ENCODE data around the gene SPZ1. TPM values are rescaled to one million over a fixed set of nuclear protein-coding genes. Genes with fewer than 3 reads are reported as not detected.
"Not testable (repeated sequence)": the region's sequence is repeated elsewhere in the genome, so short reads cannot be mapped to it uniquely, and the experiment has no call there.

Gene SPZ1
- total RNA-seq, 2 donors from 2014 or later = not detected

GRCh38 chr5:80291761-80292160 lies 28.0 kb upstream of the SPZ1 start:
- TF ChIP-seq, protein P1, sequence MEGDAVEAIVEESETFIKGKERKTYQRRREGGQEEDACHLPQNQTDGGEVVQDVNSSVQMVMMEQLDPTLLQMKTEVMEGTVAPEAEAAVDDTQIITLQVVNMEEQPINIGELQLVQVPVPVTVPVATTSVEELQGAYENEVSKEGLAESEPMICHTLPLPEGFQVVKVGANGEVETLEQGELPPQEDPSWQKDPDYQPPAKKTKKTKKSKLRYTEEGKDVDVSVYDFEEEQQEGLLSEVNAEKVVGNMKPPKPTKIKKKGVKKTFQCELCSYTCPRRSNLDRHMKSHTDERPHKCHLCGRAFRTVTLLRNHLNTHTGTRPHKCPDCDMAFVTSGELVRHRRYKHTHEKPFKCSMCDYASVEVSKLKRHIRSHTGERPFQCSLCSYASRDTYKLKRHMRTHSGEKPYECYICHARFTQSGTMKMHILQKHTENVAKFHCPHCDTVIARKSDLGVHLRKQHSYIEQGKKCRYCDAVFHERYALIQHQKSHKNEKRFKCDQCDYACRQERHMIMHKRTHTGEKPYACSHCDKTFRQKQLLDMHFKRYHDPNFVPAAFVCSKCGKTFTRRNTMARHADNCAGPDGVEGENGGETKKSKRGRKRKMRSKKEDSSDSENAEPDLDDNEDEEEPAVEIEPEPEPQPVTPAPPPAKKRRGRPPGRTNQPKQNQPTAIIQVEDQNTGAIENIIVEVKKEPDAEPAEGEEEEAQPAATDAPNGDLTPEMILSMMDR (IDR thresholded peaks at IDR 0.05) = no peak
- Histone ChIP-seq H3K27me3 (no peaks in the 10 kb centered on the region), H3K4me3 (no peak overlapping the region), H3K27ac (no peak overlapping the region), H3K9ac (ENCODE audit: low read depth in 2 of 2, low read length in 2 of 2) (no peak overlapping the region), H3K36me3 (no peaks in the 10 kb centered on the region), H3K9me3 (no peaks in the 10 kb centered on the region), H3K4me1 (no peaks in the 10 kb centered on the region)
- DNase-seq = no peak
- intact Hi-C loops (cut with DNase I) = no loop called here

DNA sequence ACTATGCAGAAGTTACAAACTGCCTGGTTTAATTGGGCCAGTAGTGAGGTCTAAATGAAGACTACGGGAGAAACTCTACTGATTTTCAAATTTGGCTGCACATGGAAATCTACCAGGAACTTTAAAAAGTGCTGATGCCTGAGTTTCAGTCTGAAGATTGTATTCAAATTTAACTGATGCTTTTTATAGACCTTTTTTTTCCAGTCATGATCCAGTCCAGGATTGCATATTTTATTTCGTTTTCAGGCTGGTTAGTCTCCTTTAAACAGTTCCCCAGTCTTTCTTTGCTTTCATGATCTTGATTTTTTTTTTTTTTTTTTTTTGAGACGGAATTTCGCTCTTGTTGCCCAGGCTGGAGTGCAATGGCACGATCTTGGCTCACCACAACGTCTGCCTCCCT lies 23.7 kb upstream of the SPZ1 start:
- intact Hi-C loops (cut with DNase I) = no loop called here
- H3K27ac ChIP-seq = no peak overlapping the region

DNA sequence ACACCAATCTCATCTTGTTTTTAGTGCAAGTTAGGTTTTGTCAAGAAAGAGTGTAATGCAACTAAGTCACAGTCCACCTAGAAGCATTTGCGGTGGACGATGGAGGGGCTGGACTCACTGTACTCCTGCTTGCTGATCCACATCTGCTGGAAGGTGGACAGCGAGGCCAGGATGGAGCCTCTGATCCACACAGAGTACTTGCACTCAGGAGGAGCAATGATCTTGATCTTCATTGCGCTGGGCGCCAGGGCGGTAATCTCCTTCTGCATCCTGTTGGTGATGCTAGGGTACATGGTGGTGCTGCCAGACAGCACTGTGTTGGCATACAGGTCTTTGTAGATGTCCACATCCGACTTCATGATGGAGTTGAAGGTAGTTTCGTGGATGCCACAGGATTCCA lies 20.2 kb upstream of the SPZ1 start:
- DNase-seq = no peak
- Histone ChIP-seq H3K36me3 (no peaks in the 10 kb centered on the region), H3K4me3 (no peak overlapping the region), H3K4me1 (no peaks in the 10 kb centered on the region), H3K9ac (ENCODE audit: low read depth in 2 of 2, low read length in 2 of 2) (no peak overlapping the region), H3K27me3 (no peaks in the 10 kb centered on the region), H3K27ac (no peak overlapping the region), H3K9me3 (no peaks in the 10 kb centered on the region)
- intact Hi-C loops (cut with DNase I) = no loop called here
- TF ChIP-seq, protein P1 (IDR thresholded peaks at IDR 0.05) = no peak

More for the DNA sequence above, 23.7 kb upstream of the SPZ1 start:
- Histone ChIP-seq H3K36me3 (no peaks in the 10 kb centered on the region), H3K9ac (ENCODE audit: low read depth in 2 of 2, low read length in 2 of 2) (no peak overlapping the region), H3K9me3 (no peaks in the 10 kb centered on the region), H3K27me3 (no peaks in the 10 kb centered on the region), H3K4me1 (no peaks in the 10 kb centered on the region), H3K4me3 (no peak overlapping the region)
- TF ChIP-seq, protein P1 (IDR thresholded peaks at IDR 0.05) = no peak
- no peak for DNase-seq

GRCh38 chr5:80300125-80300524 lies 19.7 kb upstream of the SPZ1 start:
- no peak overlapping the region for H3K4me3 ChIP-seq
- H3K9ac ChIP-seq (ENCODE audit: low read depth in 2 of 2, low read length in 2 of 2) = no peak overlapping the region
- H3K9me3 ChIP-seq = no peaks in the 10 kb centered on the region
- DNase-seq = no peak
- TF ChIP-seq, protein P1 (IDR thresholded peaks at IDR 0.05) = no peak
- H3K36me3 ChIP-seq = no peaks in the 10 kb centered on the region
- no peak overlapping the region for H3K27ac ChIP-seq
- intact Hi-C loops (cut with DNase I) = no loop called here
- H3K4me1 ChIP-seq = no peaks in the 10 kb centered on the region
- no peaks in the 10 kb centered on the region for H3K27me3 ChIP-seq

DNA sequence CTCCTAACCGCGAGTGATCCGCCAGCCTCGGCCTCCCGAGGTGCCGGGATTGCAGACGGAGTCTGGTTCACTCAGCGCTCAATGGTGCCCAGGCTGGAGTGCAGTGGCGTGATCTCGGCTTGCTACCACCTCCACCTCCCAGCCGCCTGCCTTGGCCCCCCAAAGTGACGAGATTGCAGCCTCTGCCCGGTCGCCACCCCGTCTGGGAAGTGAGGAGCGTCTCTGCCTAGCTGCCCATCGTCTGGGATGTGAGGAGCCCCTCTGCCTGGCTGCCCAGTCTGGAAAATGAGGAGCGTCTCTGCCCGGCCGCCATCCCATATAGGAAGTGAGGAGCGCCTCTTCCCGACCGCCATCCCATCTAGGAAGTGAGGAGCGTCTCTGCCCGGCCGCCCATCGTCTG lies 19.0 kb upstream of the SPZ1 start:
- H3K9ac ChIP-seq (ENCODE audit: low read depth in 2 of 2, low read length in 2 of 2); H3K27me3 ChIP-seq; H3K27ac ChIP-seq; DNase-seq; H3K9me3 ChIP-seq; H3K4me1 ChIP-seq; H3K4me3 ChIP-seq; intact Hi-C loops (cut with DNase I); H3K36me3 ChIP-seq: not testable (repeated sequence)

GRCh38 chr5:80301342-80301741 lies 18.5 kb upstream of the SPZ1 start:
- H3K27ac ChIP-seq; H3K36me3 ChIP-seq; H3K4me3 ChIP-seq; H3K4me1 ChIP-seq; H3K9ac ChIP-seq (ENCODE audit: low read depth in 2 of 2, low read length in 2 of 2); H3K9me3 ChIP-seq; intact Hi-C loops (cut with DNase I); DNase-seq; H3K27me3 ChIP-seq: not testable (repeated sequence)

DNA sequence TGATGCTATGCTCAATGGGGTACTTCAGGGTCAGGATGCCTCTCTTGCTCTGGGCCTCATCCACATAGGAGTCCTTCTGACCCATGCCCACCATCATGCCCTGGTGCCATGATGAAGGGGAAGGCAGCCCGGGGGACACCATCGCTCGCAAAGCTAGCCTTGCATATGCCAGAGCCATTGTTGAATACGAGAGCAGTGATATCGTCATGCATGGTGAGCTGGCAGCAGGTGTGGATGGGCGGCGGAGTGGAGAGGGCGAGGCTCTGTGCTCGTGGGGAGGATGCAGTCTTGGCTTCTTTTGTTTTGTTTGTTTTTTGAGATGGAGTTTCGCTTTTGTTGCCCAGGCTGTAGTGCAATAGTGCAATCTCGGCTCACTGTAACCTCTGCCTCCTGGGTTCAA lies 17.2 kb upstream of the SPZ1 start:
- no peaks in the 10 kb centered on the region for H3K4me1 ChIP-seq
- H3K4me3 ChIP-seq = no peak overlapping the region
- no peaks in the 10 kb centered on the region for H3K27me3 ChIP-seq
- DNase-seq = no peak
- H3K9ac ChIP-seq (ENCODE audit: low read depth in 2 of 2, low read length in 2 of 2) = no peak overlapping the region
- H3K27ac ChIP-seq = no peak overlapping the region
- no peaks in the 10 kb centered on the region for H3K9me3 ChIP-seq
- TF ChIP-seq, protein P1 (IDR thresholded peaks at IDR 0.05) = no peak
- intact Hi-C loops (cut with DNase I) = no loop called here
- no peaks in the 10 kb centered on the region for H3K36me3 ChIP-seq

Data from colonic mucosa (tissue), 4 donors.